Epithelial cell of proximal tubule (primary cell): ENCODE data around the gene RNASEL. TPM values are rescaled to one million over a fixed set of nuclear protein-coding genes. Genes with fewer than 3 reads are reported as not detected.

Experiments used
- DNase-seq: peaks from one replicate; pipeline ENCODE4 v3.0.0-alpha.2; 2011; ENCODE audit warnings: low read depth
- H3K4me3 ChIP-seq: 2 replicates; pipeline ENCODE4 v1.5.1; 2011; ENCODE audit warnings: low read depth, mild to moderate bottlenecking, low read length
- total RNA-seq: library from RNA; depleted of rRNA; stranded (reverse); fragments of >200 nt; gene quantifications from 2 replicates; pipeline ENCODE4 v1.2.3, GENCODE V29; 2015
- TF ChIP-seq, protein P1 (sequence below): conservative IDR thresholded peaks from 2 replicates; pipeline ENCODE4 v1.5.1; 2012; ENCODE audit warnings: low read depth, mild to moderate bottlenecking, low read length

Gene RNASEL
- total RNA-seq, 1 donor from 2014 or later, result 1.7 TPM

DNA sequence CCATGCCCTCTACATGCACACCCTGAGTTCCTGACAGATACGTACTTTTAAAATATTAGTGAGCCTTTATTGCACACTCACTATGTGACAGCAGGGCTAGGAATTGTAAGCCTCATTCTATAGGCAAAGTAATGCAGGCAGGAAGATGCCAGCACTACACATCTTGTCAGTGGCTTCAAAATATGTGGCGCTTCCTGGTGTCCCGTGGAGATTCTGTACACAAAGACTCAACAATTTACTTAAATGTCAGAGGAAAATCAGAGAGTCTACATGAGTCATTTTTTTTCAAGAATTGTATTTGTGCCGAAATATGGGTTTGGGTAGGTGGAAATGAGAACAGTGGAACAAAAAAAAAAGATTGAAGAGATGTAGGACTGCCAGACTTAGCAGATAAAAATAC is 27.6 kb downstream of the RNASEL start:
- no peak for DNase-seq
- H3K4me3 ChIP-seq, result no peak overlapping the region
- TF ChIP-seq, protein P1, sequence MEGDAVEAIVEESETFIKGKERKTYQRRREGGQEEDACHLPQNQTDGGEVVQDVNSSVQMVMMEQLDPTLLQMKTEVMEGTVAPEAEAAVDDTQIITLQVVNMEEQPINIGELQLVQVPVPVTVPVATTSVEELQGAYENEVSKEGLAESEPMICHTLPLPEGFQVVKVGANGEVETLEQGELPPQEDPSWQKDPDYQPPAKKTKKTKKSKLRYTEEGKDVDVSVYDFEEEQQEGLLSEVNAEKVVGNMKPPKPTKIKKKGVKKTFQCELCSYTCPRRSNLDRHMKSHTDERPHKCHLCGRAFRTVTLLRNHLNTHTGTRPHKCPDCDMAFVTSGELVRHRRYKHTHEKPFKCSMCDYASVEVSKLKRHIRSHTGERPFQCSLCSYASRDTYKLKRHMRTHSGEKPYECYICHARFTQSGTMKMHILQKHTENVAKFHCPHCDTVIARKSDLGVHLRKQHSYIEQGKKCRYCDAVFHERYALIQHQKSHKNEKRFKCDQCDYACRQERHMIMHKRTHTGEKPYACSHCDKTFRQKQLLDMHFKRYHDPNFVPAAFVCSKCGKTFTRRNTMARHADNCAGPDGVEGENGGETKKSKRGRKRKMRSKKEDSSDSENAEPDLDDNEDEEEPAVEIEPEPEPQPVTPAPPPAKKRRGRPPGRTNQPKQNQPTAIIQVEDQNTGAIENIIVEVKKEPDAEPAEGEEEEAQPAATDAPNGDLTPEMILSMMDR, result no peak

DNA sequence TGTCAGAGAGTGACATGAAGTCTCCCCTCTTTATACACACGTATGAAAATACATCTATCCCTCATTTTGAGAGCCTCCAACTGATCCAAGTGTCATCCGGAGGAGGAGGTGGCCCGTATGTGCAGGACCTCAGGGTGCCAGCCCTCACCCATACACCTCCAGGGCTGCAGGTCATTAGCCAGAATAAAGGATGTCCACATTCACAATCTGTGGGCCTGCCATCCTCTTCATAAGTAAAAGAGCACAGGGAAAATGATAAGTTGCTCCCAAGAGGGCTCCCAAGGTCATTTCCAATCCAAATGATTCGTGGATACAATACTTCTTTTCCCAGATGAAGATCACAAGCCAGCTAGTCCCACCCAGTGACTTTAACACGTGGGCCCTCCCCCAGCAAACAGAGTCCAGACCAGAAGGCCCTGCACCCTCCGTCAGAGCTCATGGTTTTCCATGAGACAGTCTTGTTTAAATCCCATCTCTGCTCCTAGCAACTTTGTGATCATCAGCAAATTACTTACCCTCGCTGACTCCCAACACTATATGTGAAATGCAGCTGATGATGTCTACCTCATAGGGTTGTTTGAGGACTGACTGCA is 28.6 kb downstream of the RNASEL start:
- no peak for DNase-seq
- TF ChIP-seq, protein P1, result no peak
- no peak overlapping the region for H3K4me3 ChIP-seq

DNA sequence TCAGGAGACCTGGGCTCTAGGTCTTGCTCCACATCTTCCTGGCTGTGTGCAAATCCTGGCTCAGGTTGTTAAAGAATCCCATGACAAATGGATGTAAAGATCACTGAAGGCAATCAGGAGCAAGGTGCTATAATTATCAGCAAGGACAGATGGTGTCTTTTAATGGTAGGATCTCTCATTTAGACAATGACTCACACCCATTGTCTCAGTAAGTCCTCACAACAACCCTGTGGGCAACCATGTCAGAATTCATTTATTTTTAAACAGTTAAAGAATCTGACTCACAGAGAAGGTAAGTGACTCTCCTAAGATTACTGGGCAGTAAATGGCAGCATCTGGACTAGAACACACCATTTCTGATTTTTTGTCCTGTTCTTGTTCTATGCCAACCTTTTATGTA is 32.8 kb downstream of the RNASEL start:
- H3K4me3 ChIP-seq, result no peak overlapping the region
- no peak for DNase-seq

GRCh38 chr1:182555493-182555892 is 33.6 kb downstream of the RNASEL start:
- TF ChIP-seq, protein P1, result no peak
- DNase-seq, result no peak
- H3K4me3 ChIP-seq, result no peak overlapping the region

More for the DNA sequence above, 32.8 kb downstream of the RNASEL start:
- TF ChIP-seq, protein P1, result no peak

DNA sequence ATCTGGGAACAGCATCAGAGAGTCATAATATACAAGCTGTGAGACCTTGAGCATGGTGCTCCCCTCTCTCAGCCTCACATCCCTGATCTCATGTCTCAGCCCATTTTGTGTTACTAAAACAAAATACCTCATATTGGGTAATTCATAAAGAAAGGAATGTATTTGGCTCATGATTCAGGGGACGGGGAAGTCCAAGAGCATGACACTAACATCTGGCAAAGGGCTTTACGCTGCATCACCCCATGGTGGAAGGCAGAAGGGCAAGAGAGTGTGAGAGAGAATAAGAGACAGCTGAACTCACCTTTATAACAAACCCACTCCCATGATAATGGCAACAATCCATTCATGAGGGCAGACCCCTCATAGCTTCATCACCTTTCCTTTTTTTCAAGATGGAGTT is 36.5 kb downstream of the RNASEL start:
- H3K4me3 ChIP-seq, result no peak overlapping the region
- DNase-seq, result no peak

DNA sequence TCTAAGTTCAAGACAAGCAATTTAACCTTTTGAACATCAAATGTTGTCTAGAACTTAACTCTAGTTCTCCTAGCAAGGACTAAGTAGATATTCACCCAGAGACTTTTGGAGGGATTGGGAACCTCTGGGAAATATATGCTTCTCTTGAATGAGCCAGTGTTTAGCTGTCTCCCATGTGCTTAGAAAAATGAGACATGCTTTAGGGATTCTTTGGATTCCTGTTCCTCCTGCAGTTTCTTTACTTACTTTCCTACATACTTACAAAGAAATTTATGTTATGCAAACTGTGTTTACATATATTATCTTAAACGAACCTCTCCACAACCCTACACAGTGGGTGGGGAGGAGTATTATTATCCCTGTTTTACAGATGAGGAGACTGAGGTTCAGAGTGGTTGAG is 39.2 kb downstream of the RNASEL start:
- no peak overlapping the region for H3K4me3 ChIP-seq
- DNase-seq, result no peak
- TF ChIP-seq, protein P1, result no peak

More for the DNA sequence above, 36.5 kb downstream of the RNASEL start:
- TF ChIP-seq, protein P1, result no peak

DNA sequence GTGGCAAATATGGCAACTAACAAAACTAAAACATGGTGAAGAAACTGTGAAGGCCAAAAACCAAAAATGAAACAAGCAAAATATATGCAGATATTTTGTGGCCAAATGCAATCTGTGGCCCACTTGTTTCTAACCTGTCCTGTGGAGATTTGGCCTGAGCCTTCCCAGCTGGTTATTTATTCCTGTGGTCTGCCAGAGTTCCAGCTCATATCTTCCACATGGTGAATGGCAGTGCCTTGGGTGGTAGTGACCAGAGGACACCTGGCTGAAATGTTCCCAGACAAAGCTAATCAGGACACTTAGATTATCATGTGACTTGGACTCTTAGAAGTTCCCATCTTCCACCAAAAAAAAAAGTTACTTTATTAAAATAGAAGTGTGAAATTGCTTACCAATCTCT is 39.7 kb downstream of the RNASEL start:
- TF ChIP-seq, protein P1, result no peak
- no peak overlapping the region for H3K4me3 ChIP-seq
- DNase-seq, result no peak
